WI38 (cell line): ENCODE results near the gene SPEM3.

Experiments
- H3K4me3 ChIP-seq: 2 replicates; pipeline ENCODE4 v1.5.1; 2011; ENCODE audit warnings: low read depth, mild to moderate bottlenecking, control low read depth, low read length
- TF ChIP-seq, protein P1 (sequence below): IDR thresholded peaks from 2 replicates; pipeline ENCODE4 v1.5.1; 2012; ENCODE audit warnings: low read depth, mild to moderate bottlenecking, control low read depth, low read length

The SPEM3 gene

DNA sequence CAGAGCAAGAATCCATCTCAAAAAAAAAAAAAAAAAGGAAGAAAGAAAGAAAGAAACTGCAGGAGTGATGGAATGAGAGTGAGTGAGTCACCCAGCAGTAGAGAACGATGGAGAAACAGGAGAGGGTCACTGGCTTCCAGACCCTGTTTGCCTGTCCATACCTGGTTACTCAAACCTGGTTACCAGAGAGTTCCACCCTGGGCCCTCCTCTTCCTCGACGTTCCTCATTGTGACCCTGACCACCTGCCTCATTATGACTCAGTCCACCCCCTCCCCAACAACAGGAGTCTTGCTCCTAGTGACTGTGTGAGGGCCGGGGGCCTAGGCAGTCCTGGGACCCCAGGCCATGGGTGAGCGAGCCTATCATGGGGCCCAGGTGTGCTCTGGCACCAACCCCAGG, at the start of gene SPEM3:
Gene SPEM3 (plus strand): TSS at position 301 of the 400 bp plus-strand sequence. CDS start 46 bp downstream, at position 347.
- no peak within 1 kb of the TSS for H3K4me3 ChIP-seq
- TF ChIP-seq, protein P1, sequence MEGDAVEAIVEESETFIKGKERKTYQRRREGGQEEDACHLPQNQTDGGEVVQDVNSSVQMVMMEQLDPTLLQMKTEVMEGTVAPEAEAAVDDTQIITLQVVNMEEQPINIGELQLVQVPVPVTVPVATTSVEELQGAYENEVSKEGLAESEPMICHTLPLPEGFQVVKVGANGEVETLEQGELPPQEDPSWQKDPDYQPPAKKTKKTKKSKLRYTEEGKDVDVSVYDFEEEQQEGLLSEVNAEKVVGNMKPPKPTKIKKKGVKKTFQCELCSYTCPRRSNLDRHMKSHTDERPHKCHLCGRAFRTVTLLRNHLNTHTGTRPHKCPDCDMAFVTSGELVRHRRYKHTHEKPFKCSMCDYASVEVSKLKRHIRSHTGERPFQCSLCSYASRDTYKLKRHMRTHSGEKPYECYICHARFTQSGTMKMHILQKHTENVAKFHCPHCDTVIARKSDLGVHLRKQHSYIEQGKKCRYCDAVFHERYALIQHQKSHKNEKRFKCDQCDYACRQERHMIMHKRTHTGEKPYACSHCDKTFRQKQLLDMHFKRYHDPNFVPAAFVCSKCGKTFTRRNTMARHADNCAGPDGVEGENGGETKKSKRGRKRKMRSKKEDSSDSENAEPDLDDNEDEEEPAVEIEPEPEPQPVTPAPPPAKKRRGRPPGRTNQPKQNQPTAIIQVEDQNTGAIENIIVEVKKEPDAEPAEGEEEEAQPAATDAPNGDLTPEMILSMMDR, result no peak

DNA sequence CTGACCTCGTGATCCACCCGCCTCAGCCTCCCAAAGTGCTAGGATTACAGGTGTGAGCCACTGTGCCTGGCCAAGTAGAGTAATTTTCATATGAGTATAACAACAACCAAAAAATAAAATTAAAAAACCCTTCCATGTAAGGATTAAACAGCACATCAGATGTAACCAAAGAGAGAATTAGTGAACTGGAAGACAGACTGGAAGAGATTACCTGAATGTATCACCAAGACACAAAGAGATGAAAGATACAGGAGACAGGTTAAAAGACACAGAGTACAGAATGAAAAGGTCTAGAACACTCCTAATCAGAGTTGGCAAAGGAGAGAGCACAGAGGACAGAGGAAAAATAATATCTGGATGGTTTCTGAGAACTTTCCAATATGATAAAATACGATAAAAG, 49.5 kb upstream of the SPEM3 start:
- TF ChIP-seq, protein P1, result no peak
- no peak overlapping the region for H3K4me3 ChIP-seq

DNA sequence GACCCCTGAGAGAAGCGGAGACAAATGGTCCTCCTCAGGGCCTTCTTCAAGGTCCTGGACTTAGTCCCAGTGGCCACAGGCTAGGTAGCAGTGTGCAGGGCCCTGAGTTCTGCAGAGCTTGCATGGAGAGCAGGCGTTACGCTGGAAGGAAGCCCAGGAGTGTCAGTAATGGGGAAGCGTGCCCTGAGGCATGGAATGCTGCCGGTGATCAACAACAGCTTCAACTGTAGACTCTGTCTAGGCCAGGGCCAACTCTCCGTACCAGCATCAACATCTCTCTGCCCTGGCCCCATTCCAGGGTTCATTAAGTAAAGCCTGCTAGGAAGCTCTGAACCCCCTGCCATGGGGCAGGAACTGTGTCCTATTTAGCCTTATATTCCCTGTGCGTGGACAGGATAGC, 48.3 kb upstream of the SPEM3 start:
- H3K4me3 ChIP-seq, result no peak overlapping the region
- TF ChIP-seq, protein P1, result no peak

DNA sequence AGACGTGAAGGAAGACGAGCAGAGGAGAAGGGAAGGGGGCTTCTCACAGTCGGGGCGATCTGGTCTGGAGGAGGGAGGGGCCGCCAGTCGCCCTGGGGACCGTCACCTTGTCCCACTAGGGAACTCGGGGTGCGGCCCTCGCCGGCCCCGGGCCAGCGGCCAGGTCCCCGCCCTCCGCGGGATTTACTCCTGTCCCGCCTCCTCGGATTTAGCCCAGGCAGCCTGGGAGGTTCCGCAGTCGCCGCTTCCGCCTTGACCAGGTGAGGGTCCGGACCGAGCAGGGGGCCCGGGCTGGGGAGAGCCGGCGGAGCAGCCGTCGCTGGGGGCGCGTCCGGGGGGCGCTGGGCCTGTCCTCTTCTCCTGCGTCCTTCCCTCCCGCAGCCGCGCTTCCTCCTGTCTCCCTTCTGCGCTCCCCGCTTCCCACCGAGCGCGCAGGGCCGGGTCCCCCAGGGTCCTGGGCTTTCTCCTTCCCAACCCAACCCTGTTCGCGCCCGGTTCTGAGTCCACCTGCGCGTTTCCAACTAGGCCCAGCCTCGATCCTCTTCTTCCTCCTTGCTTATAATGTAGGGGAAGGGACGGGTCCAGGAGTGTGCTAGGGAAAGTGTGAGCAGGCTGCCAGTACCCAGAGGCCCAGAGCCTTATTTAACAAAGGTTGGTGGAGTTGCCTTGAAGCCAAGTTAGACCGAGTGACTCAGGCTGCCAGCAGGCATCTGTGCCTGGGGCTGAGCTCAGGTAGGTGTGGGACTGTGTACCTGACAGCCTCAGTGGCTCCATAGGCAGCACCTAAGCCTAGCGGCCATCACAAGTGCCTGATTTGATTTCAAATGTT, 47.6 kb upstream of the SPEM3 start, which contains the start of gene TNK1:
Gene TNK1 (plus strand): TSS at position 235 of the 829 bp plus-strand sequence. CDS start 1,838 bp downstream, outside the sequence.
- no peak within 1 kb of the TSS for H3K4me3 ChIP-seq
- TF ChIP-seq, protein P1, result no peak

DNA sequence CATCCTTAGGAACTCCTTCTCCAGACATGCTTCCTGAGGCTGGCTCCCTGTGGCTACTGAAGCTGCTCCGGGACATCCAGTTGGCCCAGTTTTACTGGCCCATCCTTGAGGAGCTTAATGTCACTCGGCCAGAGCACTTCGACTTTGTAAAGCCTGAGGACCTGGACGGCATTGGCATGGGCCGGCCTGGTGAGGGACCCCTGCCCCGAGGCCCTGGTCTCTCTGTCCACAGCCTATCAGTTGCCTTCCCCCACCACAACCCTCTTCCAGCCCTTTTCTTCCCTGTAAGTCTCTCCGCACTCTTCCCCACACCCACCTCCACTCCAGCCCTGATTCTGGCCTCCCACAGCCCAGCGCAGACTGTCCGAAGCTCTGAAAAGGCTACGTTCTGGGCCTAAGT, 45.8 kb upstream of the SPEM3 start:
- H3K4me3 ChIP-seq, result no peak overlapping the region
- TF ChIP-seq, protein P1, result no peak

DNA sequence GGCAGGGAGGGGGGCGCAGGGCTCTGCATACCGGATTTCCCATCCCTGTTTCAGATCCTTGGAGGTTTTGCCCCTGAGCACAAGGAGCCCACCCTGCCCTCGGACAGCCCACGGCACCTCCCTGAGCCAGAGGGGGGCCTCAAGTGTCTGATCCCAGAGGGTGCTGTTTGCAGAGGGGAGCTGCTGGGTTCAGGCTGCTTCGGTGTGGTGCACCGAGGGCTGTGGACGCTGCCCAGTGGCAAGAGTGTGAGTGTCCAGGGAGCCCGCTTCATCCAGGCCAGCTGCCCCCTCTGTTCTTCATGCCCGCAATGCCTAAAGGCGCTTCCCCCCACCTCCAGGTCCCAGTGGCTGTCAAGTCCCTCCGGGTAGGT, 45.3 kb upstream of the SPEM3 start:
- TF ChIP-seq, protein P1, result no peak
- no peak overlapping the region for H3K4me3 ChIP-seq

DNA sequence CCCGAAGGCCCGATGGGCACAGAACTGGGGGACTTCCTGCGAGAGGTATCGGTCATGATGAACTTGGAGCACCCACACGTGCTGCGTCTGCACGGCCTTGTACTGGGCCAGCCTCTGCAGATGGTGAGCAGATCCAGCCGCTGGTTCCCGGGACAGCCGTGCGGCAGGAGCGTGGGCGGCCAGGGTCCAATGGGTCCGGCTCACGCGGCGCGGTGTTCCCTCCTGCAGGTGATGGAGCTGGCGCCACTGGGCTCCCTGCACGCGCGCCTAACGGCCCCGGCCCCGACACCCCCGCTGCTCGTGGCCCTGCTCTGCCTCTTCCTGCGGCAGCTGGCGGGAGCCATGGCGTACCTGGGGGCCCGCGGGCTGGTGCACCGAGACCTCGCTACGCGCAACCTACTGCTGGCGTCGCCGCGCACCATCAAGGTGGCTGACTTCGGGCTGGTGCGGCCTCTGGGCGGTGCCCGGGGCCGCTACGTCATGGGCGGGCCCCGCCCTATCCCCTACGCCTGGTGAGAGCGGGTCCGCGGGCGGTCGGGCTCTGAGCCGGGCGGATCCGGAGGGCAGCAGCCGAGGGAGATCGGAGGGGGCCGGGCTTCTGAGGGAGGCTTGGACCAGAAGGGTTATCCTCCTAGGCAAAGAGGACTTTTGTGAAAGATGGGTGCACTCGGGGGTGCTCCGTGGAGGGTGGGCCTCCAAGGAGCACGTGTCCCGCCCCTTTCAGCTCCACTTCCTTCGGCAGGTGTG, 44.7 kb upstream of the SPEM3 start:
- TF ChIP-seq, protein P1, result no peak
- peak overlapping the region; percentile 51 for H3K4me3 ChIP-seq
